Sciatic nerve (tissue), 2 donors: ENCODE results near the gene MYOG. TPM values are rescaled to one million over a fixed set of nuclear protein-coding genes. Genes with fewer than 3 reads are reported as not detected.

Experiments used
- ATAC-seq: fragments of 200-7000 bp; cut with Tn5 transposase; one replicate; pipeline ENCODE4 v1.9.1; 2020; ENCODE audit warnings: mild to moderate bottlenecking, moderate library complexity
- DNase-seq: peaks from one replicate; pipeline ENCODE4 v3.0.0-alpha.2; 2020; ENCODE audit warnings: low spot score
- intact Hi-C: fragments of 100-400 bp; cut with DNase I; formaldehyde crosslinking; loops from one replicate; pipeline ENCODE4 v1.14.2; 2022
- total RNA-seq: library from RNA; stranded (reverse); fragmentation: NEBNext Ultra II Directional; extraction: Animal tissue kit (Norgen Biotek cat#: 25700); gene quantifications from one replicate; pipeline ENCODE4 v1.2.1, GENCODE V29; 2021
- donor health status: DM: no; HTN: no; CAD: no.
- donor health status: DM: no; HTN: no; CAD: no.

MYOG gene
- not detected for total RNA-seq

GRCh38 chr1:203085528-203086406 lies at the start of gene MYOG:
TSS of gene MYOG (minus strand) at chr1:203086012. CDS start at chr1:203085961, 51 bp downstream.
- intact Hi-C loops, result no loop called here
- DNase-seq, result no peak
- no peak for ATAC-seq

GRCh38 chr1:203133970-203134725 lies 48.3 kb upstream of the MYOG start:
- peak; percentile 33 for DNase-seq
- intact Hi-C loops, result no loop called here
- ATAC-seq, result peak; percentile 46

- ATAC-seq, result no peak
- intact Hi-C loops, result no loop called here
- peak; percentile 37 for DNase-seq
Measured at GRCh38 chr1:203131548-203132200, 45.9 kb upstream of the MYOG start.

GRCh38 chr1:203130358-203130985 lies 44.7 kb upstream of the MYOG start:
- peak; percentile 48 for DNase-seq
- no peak for ATAC-seq
- intact Hi-C loops, result no loop called here

GRCh38 chr1:203129501-203130231 lies 43.9 kb upstream of the MYOG start:
- DNase-seq (peak; percentile 67), ATAC-seq (peak; percentile 4)
- intact Hi-C loops, result no loop called here

- ATAC-seq (no peak), DNase-seq (peak; percentile 51)
- intact Hi-C loops, result no loop called here
Measured at GRCh38 chr1:203128716-203129500, 43.1 kb upstream of the MYOG start.

GRCh38 chr1:203128431-203128715 lies 42.6 kb upstream of the MYOG start:
- DNase-seq (no peak), ATAC-seq (no peak)
- intact Hi-C loops, result no loop called here

- DNase-seq (peak; percentile 82), ATAC-seq (peak; percentile 93)
- intact Hi-C loops, result no loop called here
Measured at GRCh38 chr1:203127666-203128430, 42.0 kb upstream of the MYOG start, which contains the start of gene ADORA1. TSS of gene ADORA1 (plus strand) at chr1:203127726. CDS start at chr1:203128842, 1,116 bp downstream.

GRCh38 chr1:203126866-203127665 lies 41.3 kb upstream of the MYOG start:
- intact Hi-C loops, result no loop called here
- DNase-seq, result peak; percentile 38
- ATAC-seq, result peak; percentile 48

GRCh38 chr1:203126151-203126865 lies 40.5 kb upstream of the MYOG start:
- intact Hi-C loops, result no loop called here
- ATAC-seq (no peak), DNase-seq (no peak)

GRCh38 chr1:203124546-203125317 lies 38.9 kb upstream of the MYOG start:
- no peak for DNase-seq
- intact Hi-C loops, result no loop called here
- no peak for ATAC-seq

GRCh38 chr1:203124011-203124410 lies 38.2 kb upstream of the MYOG start:
- no peak for ATAC-seq
- no peak for DNase-seq
- intact Hi-C loops, result no loop called here

- DNase-seq (no peak), ATAC-seq (no peak)
Measured at GRCh38 chr1:203122159-203122558, 36.3 kb upstream of the MYOG start.

GRCh38 chr1:203121186-203122015 lies 35.6 kb upstream of the MYOG start:
- DNase-seq (no peak), ATAC-seq (no peak)
- intact Hi-C loops, result no loop called here

More at GRCh38 chr1:203122159-203122558, 36.3 kb upstream of the MYOG start:
- intact Hi-C loops, result no loop called here
